GM23338 (cell line): ENCODE results near the gene TTC27.

Source experiments
- EZH2phosphoT487 ChIP-seq: fragments of 200-600 bp; sonication (generic); IDR thresholded peaks from one replicate; pipeline ENCODE4 v1.8.1; 2018; ENCODE audit warnings: antibody characterized with exemption; ENCODE audit not compliant: unreplicated experiment
- JUNB ChIP-seq: IDR thresholded peaks from one replicate; pipeline ENCODE4 v1.6.1; 2016; ENCODE audit warnings: antibody characterized with exemption; ENCODE audit not compliant: unreplicated experiment
- TF ChIP-seq, protein P1 (sequence below), 2 experiments: fragments of 200-600 bp in 1 of 2; sonication (generic) in 1 of 2; conservative IDR thresholded peaks; 2 replicates each; pipeline versions ENCODE4 v1.5.1 to v1.6.1; 2016 to 2017; ENCODE audit warnings: antibody characterized with exemption in 2 of 2, low read depth in 2 of 2, mild to moderate bottlenecking in 2 of 2, moderate library complexity in 1 of 2
- TF ChIP-seq, protein P2 (sequence below): IDR thresholded peaks from one replicate; pipeline ENCODE4 v1.6.1; 2018; ENCODE audit warnings: antibody characterized with exemption; ENCODE audit not compliant: unreplicated experiment

DNA sequence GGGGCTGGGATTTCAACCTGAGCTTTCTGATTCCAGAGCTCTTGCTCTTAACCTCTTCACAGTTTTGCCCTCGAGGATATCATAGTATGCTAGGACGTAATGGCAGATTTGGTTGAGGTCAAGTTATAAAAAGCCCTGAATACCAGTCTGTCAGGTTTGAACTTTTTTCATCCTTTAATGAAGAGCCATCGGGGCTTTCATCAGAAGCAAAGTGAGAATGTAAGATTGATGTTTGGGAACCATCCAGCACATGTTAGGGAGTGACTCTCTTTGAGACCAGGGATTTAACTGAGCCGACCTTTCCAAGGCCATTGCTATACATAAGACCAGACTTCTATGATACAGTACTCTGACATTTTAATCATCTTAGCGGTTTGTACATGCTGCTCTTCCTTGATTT is 142.5 kb downstream of the TTC27 start:
- TF ChIP-seq, protein P1, sequence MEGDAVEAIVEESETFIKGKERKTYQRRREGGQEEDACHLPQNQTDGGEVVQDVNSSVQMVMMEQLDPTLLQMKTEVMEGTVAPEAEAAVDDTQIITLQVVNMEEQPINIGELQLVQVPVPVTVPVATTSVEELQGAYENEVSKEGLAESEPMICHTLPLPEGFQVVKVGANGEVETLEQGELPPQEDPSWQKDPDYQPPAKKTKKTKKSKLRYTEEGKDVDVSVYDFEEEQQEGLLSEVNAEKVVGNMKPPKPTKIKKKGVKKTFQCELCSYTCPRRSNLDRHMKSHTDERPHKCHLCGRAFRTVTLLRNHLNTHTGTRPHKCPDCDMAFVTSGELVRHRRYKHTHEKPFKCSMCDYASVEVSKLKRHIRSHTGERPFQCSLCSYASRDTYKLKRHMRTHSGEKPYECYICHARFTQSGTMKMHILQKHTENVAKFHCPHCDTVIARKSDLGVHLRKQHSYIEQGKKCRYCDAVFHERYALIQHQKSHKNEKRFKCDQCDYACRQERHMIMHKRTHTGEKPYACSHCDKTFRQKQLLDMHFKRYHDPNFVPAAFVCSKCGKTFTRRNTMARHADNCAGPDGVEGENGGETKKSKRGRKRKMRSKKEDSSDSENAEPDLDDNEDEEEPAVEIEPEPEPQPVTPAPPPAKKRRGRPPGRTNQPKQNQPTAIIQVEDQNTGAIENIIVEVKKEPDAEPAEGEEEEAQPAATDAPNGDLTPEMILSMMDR (conservative IDR thresholded peaks at IDR 0.05; ENCODE audit: low read depth in 2 of 2), result no peak
- no peak for TF ChIP-seq JUNB
- TF ChIP-seq, protein P2, sequence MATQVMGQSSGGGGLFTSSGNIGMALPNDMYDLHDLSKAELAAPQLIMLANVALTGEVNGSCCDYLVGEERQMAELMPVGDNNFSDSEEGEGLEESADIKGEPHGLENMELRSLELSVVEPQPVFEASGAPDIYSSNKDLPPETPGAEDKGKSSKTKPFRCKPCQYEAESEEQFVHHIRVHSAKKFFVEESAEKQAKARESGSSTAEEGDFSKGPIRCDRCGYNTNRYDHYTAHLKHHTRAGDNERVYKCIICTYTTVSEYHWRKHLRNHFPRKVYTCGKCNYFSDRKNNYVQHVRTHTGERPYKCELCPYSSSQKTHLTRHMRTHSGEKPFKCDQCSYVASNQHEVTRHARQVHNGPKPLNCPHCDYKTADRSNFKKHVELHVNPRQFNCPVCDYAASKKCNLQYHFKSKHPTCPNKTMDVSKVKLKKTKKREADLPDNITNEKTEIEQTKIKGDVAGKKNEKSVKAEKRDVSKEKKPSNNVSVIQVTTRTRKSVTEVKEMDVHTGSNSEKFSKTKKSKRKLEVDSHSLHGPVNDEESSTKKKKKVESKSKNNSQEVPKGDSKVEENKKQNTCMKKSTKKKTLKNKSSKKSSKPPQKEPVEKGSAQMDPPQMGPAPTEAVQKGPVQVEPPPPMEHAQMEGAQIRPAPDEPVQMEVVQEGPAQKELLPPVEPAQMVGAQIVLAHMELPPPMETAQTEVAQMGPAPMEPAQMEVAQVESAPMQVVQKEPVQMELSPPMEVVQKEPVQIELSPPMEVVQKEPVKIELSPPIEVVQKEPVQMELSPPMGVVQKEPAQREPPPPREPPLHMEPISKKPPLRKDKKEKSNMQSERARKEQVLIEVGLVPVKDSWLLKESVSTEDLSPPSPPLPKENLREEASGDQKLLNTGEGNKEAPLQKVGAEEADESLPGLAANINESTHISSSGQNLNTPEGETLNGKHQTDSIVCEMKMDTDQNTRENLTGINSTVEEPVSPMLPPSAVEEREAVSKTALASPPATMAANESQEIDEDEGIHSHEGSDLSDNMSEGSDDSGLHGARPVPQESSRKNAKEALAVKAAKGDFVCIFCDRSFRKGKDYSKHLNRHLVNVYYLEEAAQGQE, result no peak
- TF ChIP-seq EZH2phosphoT487, result no peak
